ENCODE measurements around the gene UHMK1. TPM values are rescaled to one million over a fixed set of nuclear protein-coding genes. Genes with fewer than 3 reads are reported as not detected.

UHMK1 gene
- total RNA-seq, 1 experiment from 2014 or later, result 76.0 TPM

GRCh38 chr1:162550925-162551324 lies 53.3 kb downstream of the UHMK1 start:
- Histone ChIP-seq H3K4me1 (ENCODE audit: control insufficient read depth, insufficient read depth, low read length) (no peaks in the 10 kb centered on the region), H3K27me3 (ENCODE audit: control insufficient read depth, insufficient read depth, low read length) (no peaks in the 10 kb centered on the region), H3K9me3 (ENCODE audit: control insufficient read depth, insufficient read depth, low read depth, low read length) (no peaks in the 10 kb centered on the region), H3K36me3 (ENCODE audit: control insufficient read depth, insufficient read depth, low read length) (no peaks in the 10 kb centered on the region), H3K4me3 (ENCODE audit: low read depth in 2 of 2, low read length in 2 of 2) (no peak overlapping the region), H3K27ac (ENCODE audit: low read length) (no peak overlapping the region)
- in situ Hi-C loops (cut with HindIII; ENCODE audit: low pct_unique_long_range_greater_than_20kb, low sequenced_read_pairs), result no loop called here
- no peak for ATAC-seq
- CTCF ChIA-PET, result no interaction called here
- POLR2A ChIA-PET, result no interaction called here
- intact Hi-C loops (cut with micrococcal nuclease; ENCODE audit: unreplicated experiment), result no loop called here
- TF ChIP-seq POLR2AphosphoS5 (IDR thresholded peaks at IDR 0.05; ENCODE audit: low read depth, low read length) (no peak), TCF7L2 (IDR thresholded peaks at IDR 0.05; ENCODE audit: low read depth, low read length) (no peak), REST (IDR thresholded peaks at IDR 0.05; ENCODE audit: insufficient read depth in 1 of 2, low read depth in 2 of 2, low read length in 1 of 2) (no peak), SIN3A (IDR thresholded peaks at IDR 0.05; ENCODE audit: borderline replicate concordance, insufficient read depth, low read depth, low read length) (no peak), CTCF (IDR thresholded peaks at IDR 0.05) (no peak)
- no TSS peak for BruUV-seq (replicated peaks)
- no peak for DNase-seq (ENCODE audit: low read depth, low spot score)

- DNase-seq (ENCODE audit: low read depth, low spot score) (no peak), ATAC-seq (no peak)
- no peaks in the 10 kb centered on the region for H3K27me3 ChIP-seq (ENCODE audit: control insufficient read depth, insufficient read depth, low read length)
- intact Hi-C loops (cut with micrococcal nuclease; ENCODE audit: unreplicated experiment), result no loop called here
- H3K4me1 ChIP-seq (ENCODE audit: control insufficient read depth, insufficient read depth, low read length), result no peaks in the 10 kb centered on the region
- ChIA-PET POLR2A (interaction anchor here (0.7 kb wide), 1 partner anchor 7 kb away, joined by 7 read pairs; no protein-coding TSS in a partner anchor), CTCF (no interaction called here)
- no peaks in the 10 kb centered on the region for H3K9me3 ChIP-seq (ENCODE audit: control insufficient read depth, insufficient read depth, low read depth, low read length)
- no TSS peak for BruUV-seq (replicated peaks)
- no peaks in the 10 kb centered on the region for H3K36me3 ChIP-seq (ENCODE audit: control insufficient read depth, insufficient read depth, low read length)
- TF ChIP-seq SIN3A (IDR thresholded peaks at IDR 0.05; ENCODE audit: borderline replicate concordance, insufficient read depth, low read depth, low read length) (no peak), POLR2AphosphoS5 (IDR thresholded peaks at IDR 0.05; ENCODE audit: low read depth, low read length) (no peak), REST (IDR thresholded peaks at IDR 0.05; ENCODE audit: insufficient read depth in 1 of 2, low read depth in 2 of 2, low read length in 1 of 2) (no peak), TCF7L2 (IDR thresholded peaks at IDR 0.05; ENCODE audit: low read depth, low read length) (no peak), CTCF (IDR thresholded peaks at IDR 0.05) (no peak)
- in situ Hi-C loops (cut with HindIII; ENCODE audit: low pct_unique_long_range_greater_than_20kb, low sequenced_read_pairs), result no loop called here
- H3K27ac ChIP-seq (ENCODE audit: low read length), result no peak overlapping the region
- H3K4me3 ChIP-seq (ENCODE audit: low read depth in 2 of 2, low read length in 2 of 2), result no peak overlapping the region
Measured at GRCh38 chr1:162551969-162552683, 54.5 kb downstream of the UHMK1 start.

Measured in Panc1 (cell line).